GM21619 (cell line): ENCODE data around the gene PPP1R36.
"Not testable (repeated sequence)": the region's sequence is repeated elsewhere in the genome, so short reads cannot be mapped to it uniquely, and the experiment has no call there.

Source experiments
- ATAC-seq: cut with Tn5 transposase; IDR thresholded peaks from one replicate; pipeline ENCODE4 v1.9.1; 2021; ENCODE audit not compliant: unreplicated experiment

The PPP1R36 gene

GRCh38 chr14:64549791-64550620 lies at the start of gene PPP1R36:
Gene PPP1R36, plus strand, starts transcription at chr14:64549961. Its CDS starts 37 bp downstream, at chr14:64549998.
- ATAC-seq = no peak

GRCh38 chr14:64500088-64500487 lies 49.7 kb upstream of the PPP1R36 start:
- ATAC-seq = no peak

GRCh38 chr14:64501411-64502171 lies 48.2 kb upstream of the PPP1R36 start:
- ATAC-seq = no peak

GRCh38 chr14:64502456-64502855 lies 47.3 kb upstream of the PPP1R36 start:
- no peak for ATAC-seq

GRCh38 chr14:64502887-64503433 lies 46.8 kb upstream of the PPP1R36 start:
- ATAC-seq = peak; percentile 1

GRCh38 chr14:64503434-64504309 lies 46.1 kb upstream of the PPP1R36 start, which contains the start of gene ZBTB25:
Gene ZBTB25, minus strand, starts transcription at chr14:64503838. Its CDS starts 13,305 bp downstream, at chr14:64490533.
- peak; percentile 55 for ATAC-seq

- ATAC-seq = peak; percentile 25
Measured at GRCh38 chr14:64504310-64504896, 45.4 kb upstream of the PPP1R36 start, which contains the start of gene ZBTB1. Gene ZBTB1, plus strand, starts transcription at chr14:64504770. Its CDS starts 16,735 bp downstream, at chr14:64521505.

GRCh38 chr14:64504897-64505794 lies 44.6 kb upstream of the PPP1R36 start:
- no peak for ATAC-seq

GRCh38 chr14:64506721-64507120 lies 43.0 kb upstream of the PPP1R36 start:
- ATAC-seq = no peak

GRCh38 chr14:64507376-64508156 lies 42.2 kb upstream of the PPP1R36 start:
- ATAC-seq = no peak

- no peak for ATAC-seq
Measured at GRCh38 chr14:64508215-64508776, 41.5 kb upstream of the PPP1R36 start.

- ATAC-seq = no peak
Measured at GRCh38 chr14:64509036-64509435, 40.7 kb upstream of the PPP1R36 start.

GRCh38 chr14:64510825-64511671 lies 38.7 kb upstream of the PPP1R36 start:
- ATAC-seq = no peak

GRCh38 chr14:64513271-64513670 lies 36.5 kb upstream of the PPP1R36 start:
- no peak for ATAC-seq

GRCh38 chr14:64515053-64515452 lies 34.7 kb upstream of the PPP1R36 start:
- no peak for ATAC-seq

- ATAC-seq = no peak
Measured at GRCh38 chr14:64516969-64517368, 32.8 kb upstream of the PPP1R36 start.

GRCh38 chr14:64517667-64518066 lies 32.1 kb upstream of the PPP1R36 start:
- not testable (repeated sequence) for ATAC-seq
